ENCODE measurements around the gene BCL2L1.
"Not testable (repeated sequence)": the region's sequence is repeated elsewhere in the genome, so short reads cannot be mapped to it uniquely, and the experiment has no call there.

BCL2L1 gene

DNA sequence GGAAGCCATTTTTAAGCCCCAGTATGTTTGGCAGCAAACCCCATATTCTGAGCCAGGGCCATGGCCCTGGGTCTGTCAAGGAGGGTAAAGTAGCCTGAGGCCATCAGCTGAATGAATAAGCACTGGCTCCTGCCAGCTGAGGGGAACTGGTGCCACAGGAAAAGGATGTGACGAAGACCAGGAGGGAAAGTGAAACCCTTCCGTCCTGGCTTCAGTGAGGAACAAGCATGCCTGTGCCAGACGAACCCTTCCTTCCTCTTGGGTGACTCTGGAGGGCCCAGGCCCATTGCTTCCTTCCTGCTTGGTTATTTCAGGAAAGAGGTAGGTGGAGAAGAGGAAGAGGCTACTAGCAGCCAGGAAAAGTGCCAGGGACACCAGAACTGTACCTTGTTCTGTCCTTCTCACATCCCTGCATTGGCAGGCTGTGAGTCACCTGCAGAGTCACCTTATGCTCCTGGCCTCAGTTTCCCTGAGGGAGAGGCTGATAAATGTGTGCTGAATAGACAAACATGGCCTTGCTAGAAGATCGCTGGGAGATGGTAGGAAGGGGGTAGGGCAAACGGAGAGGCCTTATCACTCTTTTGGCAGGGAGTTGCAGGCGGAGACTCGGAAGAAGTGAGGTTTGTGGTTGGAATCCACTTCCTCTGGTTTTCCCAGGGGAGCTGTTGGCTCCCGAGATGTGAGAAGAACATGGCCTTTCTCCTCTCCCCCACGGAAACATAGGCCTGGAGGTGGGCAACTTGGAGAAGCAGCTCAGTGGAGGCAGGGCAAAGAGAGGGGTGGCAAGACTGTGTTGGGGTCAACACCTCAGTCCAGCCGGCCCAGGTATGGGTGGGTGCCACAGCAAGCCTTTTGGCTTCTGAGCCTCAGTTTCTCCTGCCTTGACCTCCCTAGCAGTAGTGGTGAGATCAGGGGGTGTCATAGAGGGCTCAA lies 47.5 kb downstream of the BCL2L1 start:
- peak; percentile 48 for DNase-seq (ENCODE audit: low spot score)

DNA sequence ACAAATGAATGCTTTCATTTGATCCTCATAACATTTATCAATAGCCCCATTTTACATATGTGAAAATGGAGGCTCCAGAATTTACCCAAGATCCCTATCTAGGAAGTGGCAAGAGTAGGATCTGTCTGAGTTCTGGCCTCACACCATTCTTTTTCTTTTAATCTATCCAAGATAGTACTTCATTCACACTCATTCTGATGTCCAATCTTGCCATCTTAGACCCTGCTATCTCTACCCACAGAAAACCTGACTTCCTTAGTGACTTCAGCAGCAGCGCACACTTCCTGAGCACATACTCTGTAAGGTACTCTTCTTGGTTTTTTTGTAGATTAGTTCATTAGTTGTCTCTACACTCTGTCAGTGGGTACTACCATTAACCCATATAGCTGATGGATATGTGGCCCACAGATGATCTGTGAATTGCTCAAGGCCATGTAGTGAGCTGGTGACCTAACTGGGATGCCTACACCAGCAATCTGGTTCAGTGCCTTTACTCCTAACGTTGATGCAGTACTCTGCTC lies 48.7 kb downstream of the BCL2L1 start:
- DNase-seq (ENCODE audit: low spot score): no peak

- no peak for DNase-seq (ENCODE audit: low spot score)
Observed at GRCh38 chr20:31673435-31673834, 49.2 kb downstream of the BCL2L1 start.

DNA sequence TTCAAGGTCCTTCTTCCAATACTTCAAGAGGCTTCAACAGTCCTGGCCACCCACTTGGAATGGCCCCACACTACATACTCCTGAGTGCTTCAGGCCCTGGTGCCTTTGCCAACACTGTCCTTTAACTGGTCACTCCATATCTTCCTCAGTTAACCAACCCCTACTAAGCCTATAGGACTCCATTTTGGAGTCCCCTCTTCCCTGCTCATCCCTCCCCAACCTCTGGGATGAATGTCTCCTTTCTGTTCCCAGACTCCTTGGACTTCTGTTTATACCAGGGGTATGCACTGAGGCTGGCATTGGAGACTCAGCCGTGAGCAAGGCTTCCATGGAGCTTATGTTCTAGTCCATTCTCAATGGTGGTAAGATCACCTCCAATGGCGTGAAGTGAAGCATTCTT lies 51.3 kb downstream of the BCL2L1 start:
- no peak for DNase-seq (ENCODE audit: low spot score)

DNA sequence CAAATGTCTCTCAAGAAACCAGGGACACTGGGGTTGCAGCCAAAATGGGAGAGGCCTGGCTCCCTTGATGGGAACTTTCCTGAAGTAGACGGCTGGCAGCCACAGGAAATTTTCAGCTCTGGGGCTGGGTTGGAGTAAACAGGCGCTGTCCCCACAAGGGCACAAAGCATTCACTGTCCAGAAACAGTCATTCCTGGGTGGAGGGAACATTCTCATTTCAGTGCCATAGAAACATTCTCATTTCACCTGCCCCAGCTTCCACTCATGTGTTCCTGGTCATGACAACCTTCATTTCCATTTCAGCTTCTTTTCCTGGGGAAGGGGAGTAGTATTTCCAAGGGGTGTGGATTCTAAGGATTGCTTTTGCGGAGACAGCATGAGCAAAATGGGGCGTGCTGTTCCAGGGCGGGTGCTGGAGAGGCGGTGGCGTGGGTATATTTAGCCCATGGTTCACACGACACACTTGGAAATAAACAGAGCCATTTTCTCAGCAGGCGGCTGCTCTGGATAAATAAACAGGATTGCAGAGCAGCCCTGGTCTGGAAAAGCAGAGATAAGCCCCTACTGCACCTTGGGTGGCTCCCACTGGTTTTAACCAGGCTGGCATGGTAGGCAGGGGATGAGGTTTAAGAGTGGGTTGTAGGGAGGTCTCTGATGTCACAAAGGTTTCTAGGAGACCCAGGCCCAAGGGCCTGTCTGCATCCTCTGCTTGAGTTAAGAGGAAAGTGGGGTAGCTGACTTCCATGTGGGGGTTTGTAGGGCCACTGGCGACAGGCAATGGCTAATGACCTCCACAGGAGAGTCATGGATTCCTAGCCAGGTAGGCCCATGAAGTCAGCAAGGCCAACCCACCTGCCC lies 52.1 kb downstream of the BCL2L1 start:
- DNase-seq (ENCODE audit: low spot score): peak; percentile 79

- no peak for DNase-seq (ENCODE audit: low spot score)
Observed at GRCh38 chr20:31669876-31670275, 52.8 kb downstream of the BCL2L1 start.

DNA sequence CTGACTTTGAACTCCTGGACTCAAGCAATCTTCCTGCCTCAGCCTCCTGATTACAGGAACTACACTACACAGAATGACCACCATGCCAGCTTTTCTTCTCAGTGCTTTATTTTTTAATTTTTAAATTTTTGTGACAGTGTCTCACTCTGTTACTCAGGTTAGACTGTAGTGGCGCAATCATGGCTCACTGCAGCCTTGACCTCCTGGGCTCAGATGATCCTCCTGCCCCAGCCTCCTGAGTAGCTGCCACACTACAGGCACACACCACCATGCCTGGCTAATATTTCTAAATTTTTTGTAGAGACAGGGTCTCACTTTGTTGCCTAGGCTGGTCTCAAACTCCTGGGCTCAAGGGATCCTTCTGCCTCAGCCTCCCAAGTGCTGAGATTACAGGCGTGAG lies 53.7 kb downstream of the BCL2L1 start:
- not testable (repeated sequence) for DNase-seq (ENCODE audit: low spot score)

GRCh38 chr20:31667315-31668285 lies 55.1 kb downstream of the BCL2L1 start:
- DNase-seq (ENCODE audit: low spot score): no peak

DNA sequence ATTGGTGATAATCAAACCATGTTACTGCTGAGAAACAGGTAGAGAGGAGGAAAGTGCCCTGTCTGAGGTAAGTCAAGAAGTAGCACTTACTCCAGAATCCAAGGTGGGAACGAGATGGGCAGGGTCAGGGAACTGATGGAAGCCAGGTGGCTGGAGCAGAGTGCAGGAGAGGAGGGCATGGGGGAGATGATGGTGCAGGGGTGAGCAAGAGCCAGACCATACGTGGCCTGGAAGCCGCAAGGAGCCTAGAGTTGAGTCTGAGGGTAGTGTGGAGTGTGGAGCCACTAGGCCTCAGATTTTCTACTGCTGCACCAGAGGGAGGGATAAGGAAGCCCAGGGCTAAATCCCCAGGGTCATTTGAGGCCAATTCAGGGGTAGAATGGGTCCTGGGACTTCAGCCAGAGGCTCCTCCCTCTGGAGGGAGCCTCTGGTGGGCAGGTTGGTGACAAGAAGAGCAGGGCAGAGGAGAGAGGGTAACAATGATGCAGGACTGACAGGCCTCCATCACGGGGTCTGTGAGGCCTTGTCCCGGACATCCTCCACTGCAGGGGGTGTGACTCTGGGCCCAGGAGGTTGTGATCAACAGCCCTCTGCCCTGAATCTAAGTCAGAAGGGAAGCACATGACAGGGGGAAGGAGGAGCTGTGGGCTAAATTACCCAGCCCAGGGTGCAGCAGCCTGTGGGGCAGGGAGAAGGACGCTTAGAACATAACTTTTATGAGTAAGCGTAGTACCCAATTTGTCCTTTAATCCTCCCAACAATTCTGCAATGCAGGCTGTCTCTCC lies 56.2 kb downstream of the BCL2L1 start:
- DNase-seq (ENCODE audit: low spot score): no peak

- no peak for DNase-seq (ENCODE audit: low spot score)
Observed at GRCh38 chr20:31665753-31666152, 56.9 kb downstream of the BCL2L1 start.

GRCh38 chr20:31664696-31665354 lies 57.8 kb downstream of the BCL2L1 start:
- no peak for DNase-seq (ENCODE audit: low spot score)

DNA sequence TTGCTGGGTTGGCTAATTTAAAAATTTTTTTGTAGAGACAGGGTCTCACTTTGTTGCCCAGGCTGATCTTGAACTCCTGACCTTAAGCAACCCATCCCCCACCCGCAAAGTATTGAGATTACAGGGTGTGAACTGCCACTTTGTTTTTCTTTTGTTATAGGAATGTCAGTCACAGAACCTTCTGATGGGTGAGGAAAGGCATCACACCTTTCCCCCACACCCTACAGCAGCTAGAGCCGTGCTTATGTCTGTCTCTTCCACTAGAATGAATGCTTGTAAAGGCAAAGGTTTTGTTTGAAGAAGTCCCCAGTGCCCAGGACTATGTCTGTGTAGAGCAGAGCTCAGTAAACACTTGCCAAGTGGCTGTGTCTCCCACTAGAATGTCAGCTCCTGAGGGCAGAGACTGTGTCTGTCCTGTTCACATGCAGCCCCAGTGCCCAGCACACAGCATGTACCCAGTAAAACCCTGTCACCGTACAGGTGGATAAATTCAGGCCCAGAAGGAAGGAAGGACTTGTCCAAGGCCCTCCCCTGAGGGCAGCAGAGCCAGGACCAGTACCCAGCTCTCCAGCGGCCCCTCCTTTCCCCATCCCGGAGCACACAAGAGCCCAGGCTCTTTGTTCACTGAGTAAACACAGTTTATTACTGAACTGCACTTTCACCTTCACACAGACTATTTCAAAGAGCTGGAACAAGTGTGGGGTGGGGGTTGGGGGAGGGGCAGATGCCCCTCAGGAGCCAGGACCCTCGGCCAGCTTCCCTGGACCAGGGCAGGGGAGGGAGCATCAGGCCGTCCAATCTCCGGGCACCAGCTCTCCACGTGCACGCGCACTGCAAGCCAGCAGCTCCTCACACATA lies 58.6 kb downstream of the BCL2L1 start:
- DNase-seq (ENCODE audit: low spot score): no peak

GRCh38 chr20:31663524-31663837 lies 59.2 kb downstream of the BCL2L1 start:
- DNase-seq (ENCODE audit: low spot score): no peak

- no peak for DNase-seq (ENCODE audit: low spot score)
Observed at GRCh38 chr20:31662372-31662854, 60.3 kb downstream of the BCL2L1 start.

DNA sequence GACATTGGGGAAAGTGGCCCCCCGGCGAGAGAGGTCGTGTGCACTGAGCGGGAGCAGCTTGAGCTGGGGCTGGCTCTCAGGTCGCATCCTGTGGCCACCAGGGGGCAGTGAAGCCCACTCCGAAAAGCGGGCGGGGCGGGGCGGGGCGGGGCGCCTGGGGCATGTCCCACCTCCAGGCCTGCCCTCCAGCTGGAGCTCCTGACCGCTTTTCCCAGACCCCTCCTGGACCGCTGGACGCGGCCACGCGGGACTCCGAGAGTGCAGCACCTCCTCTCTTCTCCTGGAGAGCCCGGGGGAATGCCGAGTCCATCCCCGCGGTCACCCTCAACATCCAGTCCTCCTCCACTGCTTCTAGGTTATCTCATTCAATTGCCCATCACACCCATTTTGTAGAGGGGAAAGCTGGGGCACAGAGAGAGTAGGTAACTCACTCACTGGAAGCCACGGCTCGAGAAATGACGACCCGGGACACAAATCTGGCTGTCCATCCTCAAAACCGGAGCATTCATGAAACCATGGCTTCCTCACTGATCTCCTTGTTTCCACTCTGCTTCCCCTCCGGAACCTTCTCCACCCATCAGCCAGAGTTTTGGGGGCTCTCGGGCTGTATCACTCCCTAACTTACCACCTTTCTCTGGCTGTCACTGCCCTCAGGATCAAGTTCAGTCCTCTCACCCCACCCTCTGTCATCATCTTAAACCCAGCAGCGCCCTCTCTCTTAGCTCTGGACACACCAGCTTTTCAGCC lies 60.9 kb downstream of the BCL2L1 start:
- peak; percentile 90 for DNase-seq (ENCODE audit: low spot score)

GRCh38 chr20:31654534-31654933 lies 68.1 kb downstream of the BCL2L1 start:
- DNase-seq (ENCODE audit: low spot score): no peak

GRCh38 chr20:31653561-31653960 lies 69.1 kb downstream of the BCL2L1 start:
- no peak for DNase-seq (ENCODE audit: low spot score)

GRCh38 chr20:31652917-31653396 lies 69.7 kb downstream of the BCL2L1 start:
- DNase-seq (ENCODE audit: low spot score): peak; percentile 48

All from AG08396 (cell line).